Astrocyte (in vitro differentiated cells and primary cell): ENCODE results near the gene MT3.
"Not testable (repeated sequence)": the region's sequence is repeated elsewhere in the genome, so short reads cannot be mapped to it uniquely, and the experiment has no call there.

ENCODE experiments used
- EZH2 ChIP-seq: IDR thresholded peaks from 2 replicates; pipeline ENCODE4 v1.6.1; 2012; ENCODE audit warnings: mild to moderate bottlenecking, low read length, inconsistent platforms; ENCODE audit not compliant: insufficient read depth
- TF ChIP-seq, protein P1 (sequence below): IDR thresholded peaks from 2 replicates; pipeline ENCODE4 v1.5.1; 2011; ENCODE audit warnings: low read depth, mild to moderate bottlenecking, inconsistent platforms, low read length, moderate library complexity; ENCODE audit not compliant: insufficient read depth

DNA sequence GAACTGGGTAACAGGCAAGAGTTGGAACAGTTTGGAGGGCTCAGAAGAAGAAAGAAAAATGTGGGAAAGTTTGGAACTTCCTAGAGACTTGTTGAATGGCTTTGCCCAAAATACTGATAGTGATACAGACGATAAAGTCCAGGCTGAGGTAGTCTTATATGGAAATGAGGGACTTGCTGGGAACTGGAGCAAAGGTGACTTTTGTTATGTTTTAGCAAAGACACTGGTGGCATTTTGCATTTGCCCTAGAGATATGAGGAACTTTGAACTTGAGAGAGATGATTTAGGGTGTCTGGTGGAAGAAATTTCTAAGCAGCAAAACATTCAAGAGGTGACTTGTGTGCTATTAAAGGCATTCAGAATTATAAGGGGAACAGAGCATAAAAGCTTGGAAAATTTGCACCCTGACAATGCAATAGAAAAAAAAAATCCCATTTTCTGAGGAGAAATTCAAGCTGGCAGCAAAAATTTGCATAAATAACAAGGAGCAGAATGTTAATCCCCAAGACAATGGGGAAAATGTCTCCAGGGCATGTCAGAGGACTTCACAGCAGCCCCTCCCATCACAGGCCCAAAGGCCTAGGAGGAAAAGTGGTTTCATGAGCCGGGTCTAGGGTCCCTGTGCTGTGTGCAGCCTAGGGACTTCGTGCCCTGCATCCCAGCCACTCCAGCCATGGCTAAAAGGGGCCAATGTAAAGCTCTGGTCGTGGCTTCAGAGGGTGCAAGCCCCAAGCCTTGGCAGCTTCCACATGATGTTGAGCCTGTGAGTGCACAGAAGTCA lies 32.5 kb downstream of the MT3 start:
- TF ChIP-seq, protein P1, sequence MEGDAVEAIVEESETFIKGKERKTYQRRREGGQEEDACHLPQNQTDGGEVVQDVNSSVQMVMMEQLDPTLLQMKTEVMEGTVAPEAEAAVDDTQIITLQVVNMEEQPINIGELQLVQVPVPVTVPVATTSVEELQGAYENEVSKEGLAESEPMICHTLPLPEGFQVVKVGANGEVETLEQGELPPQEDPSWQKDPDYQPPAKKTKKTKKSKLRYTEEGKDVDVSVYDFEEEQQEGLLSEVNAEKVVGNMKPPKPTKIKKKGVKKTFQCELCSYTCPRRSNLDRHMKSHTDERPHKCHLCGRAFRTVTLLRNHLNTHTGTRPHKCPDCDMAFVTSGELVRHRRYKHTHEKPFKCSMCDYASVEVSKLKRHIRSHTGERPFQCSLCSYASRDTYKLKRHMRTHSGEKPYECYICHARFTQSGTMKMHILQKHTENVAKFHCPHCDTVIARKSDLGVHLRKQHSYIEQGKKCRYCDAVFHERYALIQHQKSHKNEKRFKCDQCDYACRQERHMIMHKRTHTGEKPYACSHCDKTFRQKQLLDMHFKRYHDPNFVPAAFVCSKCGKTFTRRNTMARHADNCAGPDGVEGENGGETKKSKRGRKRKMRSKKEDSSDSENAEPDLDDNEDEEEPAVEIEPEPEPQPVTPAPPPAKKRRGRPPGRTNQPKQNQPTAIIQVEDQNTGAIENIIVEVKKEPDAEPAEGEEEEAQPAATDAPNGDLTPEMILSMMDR, result not testable (repeated sequence)
- not testable (repeated sequence) for TF ChIP-seq EZH2
